Activated T-cell treated with anti-CD3 and anti-CD28 coated beads, Interleukin-2, amount 50 U/mL, for 1 hour (primary cell): ENCODE measurements around the gene TUBB.
A peak's percentile ranks its signal among the peaks of the same experiment; 100 is the strongest.
"Not testable (repeated sequence)": the region's sequence is repeated elsewhere in the genome, so short reads cannot be mapped to it uniquely, and the experiment has no call there.

Source experiments
- DNase-seq: peaks from one replicate; pipeline ENCODE4 v3.0.0-alpha.2; 2020

The TUBB gene

DNA sequence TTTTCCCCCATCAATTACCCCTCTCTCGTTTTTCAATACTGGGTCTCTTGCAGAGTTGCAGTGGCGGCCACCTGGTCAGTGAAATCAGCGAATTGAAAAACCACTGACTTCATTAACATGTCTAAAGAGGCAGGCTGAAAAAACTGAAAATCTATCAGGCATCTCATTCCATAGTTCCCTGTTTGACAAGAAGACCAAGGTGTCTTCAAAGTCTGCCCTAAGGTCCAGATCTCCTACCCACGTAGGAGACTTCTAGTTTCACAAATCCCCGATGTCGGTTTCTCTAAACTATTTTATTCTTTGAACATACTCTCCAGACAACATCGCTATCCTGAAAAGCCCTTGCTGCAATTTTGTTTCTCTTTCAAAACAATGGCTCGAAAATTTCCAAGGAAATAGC is 796 bp upstream of the TUBB start:
- no peak for DNase-seq

DNA sequence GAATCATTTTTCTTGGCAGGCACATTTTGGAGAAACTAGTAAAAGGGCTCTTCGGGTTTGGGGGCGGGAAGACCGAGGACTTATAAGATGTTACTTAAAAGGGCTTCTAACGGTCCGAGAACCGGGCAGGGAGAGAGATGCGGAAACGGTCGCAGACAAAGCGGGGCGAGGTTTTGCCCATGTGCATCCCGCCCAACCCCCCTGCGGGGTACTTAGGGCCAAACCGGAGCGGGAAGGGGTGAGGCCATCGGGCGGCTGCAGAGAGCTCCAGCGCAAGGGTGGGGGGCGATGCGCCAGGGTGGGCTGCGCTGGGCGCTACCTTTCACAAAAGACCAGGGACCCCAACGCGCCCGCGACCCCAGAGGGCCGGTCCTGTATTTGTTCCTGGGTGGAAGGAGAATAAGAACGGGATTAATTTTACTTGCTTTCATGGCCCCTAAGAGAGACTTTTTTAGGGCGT is 616 bp downstream of the TUBB start:
- DNase-seq: peak; percentile 70

GRCh38 chr6:30721198-30722024 is 1.3 kb downstream of the TUBB start:
- DNase-seq: peak; percentile 98

DNA sequence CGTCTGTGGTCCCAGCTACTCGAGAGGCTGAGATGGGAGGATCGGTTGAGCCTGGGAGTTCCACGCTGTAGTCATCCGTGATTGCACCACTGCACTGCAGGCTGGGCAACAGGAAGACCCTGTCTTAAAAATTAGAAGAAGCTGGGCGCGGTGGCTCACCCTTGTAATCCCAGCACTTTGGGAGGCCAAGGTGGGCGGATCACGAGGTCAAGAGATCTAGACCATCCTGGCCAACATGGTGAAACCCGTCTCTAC is 1.8 kb downstream of the TUBB start:
- not testable (repeated sequence) for DNase-seq

- peak; percentile 92 for DNase-seq
Measured at GRCh38 chr6:30722280-30723112, 2.3 kb downstream of the TUBB start.

DNA sequence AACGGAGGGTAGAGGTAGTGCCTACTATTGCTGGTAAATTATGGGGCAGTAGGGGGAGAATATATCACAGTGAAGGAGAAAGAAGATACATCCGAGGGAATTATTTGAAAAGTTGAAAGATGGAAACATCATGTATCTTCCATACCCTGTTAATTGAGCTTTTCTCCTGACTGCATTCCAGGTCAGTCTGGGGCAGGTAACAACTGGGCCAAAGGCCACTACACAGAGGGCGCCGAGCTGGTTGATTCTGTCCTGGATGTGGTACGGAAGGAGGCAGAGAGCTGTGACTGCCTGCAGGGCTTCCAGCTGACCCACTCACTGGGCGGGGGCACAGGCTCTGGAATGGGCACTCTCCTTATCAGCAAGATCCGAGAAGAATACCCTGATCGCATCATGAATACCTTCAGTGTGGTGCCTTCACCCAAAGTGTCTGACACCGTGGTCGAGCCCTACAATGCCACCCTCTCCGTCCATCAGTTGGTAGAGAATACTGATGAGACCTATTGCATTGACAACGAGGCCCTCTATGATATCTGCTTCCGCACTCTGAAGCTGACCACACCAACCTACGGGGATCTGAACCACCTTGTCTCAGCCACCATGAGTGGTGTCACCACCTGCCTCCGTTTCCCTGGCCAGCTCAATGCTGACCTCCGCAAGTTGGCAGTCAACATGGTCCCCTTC is 3.1 kb downstream of the TUBB start:
- DNase-seq: not testable (repeated sequence)

GRCh38 chr6:30723843-30724741 is 3.9 kb downstream of the TUBB start:
- not testable (repeated sequence) for DNase-seq

GRCh38 chr6:30724906-30725667 is 4.9 kb downstream of the TUBB start:
- DNase-seq: no peak

DNA sequence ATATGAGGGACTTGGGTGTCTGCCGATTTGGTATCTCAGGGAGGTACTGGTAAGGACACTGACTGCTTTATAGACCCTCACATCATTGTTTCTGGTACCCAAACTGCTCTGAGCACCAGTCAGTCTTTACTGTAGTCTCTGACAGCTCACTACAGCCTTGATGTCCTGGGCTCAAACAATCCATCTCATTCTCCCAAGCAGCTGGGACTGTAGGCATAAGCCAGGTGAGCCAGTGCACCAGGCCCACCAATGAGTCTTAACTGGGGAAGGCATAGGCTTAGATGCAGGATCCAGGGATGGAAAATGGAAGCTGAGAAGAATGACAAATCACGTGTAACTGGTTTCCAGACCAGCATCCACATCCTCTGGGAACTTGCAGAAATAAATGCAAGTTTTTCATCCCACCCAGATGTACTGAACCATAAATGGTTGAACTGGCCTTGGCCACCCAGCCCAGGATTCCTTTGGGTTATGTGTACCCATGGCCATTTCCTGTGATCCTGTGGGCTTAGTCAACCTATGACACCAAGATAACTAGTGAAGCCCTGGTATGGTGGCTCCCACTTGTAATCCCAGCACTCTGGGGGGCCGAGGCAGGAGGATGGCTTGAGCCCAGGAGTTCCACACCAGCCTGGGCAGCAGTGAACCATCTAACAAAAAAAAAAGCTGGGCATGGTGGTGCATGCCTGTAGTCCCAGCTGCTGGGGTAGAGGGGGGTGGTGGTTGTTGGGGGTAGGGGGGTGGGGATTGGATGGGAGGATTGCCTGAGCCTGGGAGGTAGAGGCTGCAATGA is 5.8 kb downstream of the TUBB start:
- DNase-seq: no peak

DNA sequence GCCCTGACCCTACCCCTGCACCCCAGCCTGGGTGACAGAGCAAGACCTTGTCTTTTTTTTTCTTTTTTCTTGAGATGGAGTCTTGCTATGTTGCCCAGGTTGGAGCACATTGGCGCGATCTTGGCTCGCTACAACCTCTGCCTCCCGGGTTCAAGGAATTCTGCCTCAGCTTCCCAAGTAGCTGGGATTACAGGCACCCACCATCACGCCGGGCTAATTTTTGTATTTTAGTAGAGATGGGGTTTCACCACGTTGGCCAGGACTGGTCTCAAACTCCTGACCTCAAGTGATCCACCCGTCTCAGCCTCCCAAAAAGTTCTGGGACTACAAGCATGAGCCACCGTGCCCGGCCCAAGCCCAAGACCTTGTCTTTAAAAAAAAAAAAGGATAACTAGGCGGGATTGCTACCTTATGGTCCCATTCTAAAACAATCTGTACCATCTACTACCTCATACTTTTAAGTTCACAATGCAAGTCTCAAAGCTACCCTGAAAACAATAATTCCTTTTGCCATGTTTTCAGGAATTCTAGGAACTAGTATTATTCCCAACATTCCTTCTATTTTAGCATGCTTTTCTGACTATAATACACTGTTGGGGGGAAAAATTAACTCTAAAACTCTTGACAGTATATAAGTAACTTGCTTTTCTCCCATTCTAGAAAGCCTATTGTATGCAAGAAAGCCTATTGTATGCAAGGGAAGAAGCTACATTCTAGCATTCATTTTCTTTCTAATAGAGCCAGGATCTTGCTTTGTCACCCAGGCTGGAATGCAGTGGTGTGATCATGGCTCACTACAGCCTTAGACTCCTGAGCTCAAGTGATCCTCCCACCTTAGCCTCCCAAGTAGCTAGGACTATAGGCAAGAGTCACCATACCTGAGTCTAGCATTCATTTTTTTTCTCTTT is 6.6 kb downstream of the TUBB start:
- no peak for DNase-seq

GRCh38 chr6:30727920-30728553 is 7.9 kb downstream of the TUBB start:
- DNase-seq: no peak

GRCh38 chr6:30730601-30731435 is 10.7 kb downstream of the TUBB start:
- DNase-seq: peak; percentile 84

- no peak for DNase-seq
Measured at GRCh38 chr6:30732237-30732943, 12.2 kb downstream of the TUBB start.

DNA sequence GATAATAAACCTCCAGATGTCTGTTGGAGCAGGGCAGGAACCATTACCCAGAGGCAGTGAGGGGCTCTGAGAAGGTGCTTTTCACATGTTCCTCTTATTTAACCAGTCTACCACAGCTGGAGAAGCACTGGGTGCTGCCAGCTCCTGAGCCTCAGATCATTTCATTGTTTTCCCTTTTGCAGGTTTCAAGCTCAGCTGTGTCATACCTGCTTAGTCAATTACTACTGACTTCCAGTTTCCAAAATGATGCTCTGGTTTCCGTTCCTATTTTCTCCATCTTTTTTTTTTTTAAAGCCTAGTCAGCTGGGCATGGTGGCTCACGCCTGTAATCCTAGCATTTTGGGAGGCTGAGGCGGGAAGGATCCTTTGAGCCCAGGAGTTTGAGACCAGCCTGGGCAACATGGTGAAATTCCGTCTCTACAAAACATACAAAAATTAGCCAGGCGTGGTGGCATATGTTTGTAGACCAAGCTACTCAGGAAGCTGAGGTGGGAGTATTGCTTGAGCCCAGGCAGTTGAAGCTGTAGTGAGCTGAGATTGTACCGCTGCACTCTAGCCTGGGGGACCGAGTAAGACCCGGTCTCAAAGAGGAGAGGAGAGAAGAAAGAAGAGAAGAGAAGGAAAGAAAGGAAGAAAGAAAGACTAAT is 15.6 kb downstream of the TUBB start:
- DNase-seq: no peak

DNA sequence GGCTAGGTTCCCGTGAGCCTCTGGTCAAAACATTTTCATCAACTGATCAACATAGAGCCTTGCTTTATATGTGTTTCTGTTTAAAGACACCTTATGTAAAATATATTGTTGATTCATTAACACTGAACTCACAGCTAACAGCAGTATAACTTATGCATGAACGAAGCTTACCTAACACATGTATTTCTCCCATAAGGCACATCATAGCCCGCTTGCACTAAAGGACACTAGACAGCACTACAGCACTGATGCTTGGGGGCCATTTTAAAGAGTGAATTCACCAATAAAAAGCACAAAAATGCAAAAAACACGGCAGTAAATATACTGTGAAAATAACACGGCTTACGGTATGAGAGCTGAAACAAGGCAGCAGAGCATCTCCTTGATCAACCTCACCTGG is 18.4 kb downstream of the TUBB start:
- no peak for DNase-seq

GRCh38 chr6:30740540-30740870 is 20.4 kb downstream of the TUBB start:
- no peak for DNase-seq

DNA sequence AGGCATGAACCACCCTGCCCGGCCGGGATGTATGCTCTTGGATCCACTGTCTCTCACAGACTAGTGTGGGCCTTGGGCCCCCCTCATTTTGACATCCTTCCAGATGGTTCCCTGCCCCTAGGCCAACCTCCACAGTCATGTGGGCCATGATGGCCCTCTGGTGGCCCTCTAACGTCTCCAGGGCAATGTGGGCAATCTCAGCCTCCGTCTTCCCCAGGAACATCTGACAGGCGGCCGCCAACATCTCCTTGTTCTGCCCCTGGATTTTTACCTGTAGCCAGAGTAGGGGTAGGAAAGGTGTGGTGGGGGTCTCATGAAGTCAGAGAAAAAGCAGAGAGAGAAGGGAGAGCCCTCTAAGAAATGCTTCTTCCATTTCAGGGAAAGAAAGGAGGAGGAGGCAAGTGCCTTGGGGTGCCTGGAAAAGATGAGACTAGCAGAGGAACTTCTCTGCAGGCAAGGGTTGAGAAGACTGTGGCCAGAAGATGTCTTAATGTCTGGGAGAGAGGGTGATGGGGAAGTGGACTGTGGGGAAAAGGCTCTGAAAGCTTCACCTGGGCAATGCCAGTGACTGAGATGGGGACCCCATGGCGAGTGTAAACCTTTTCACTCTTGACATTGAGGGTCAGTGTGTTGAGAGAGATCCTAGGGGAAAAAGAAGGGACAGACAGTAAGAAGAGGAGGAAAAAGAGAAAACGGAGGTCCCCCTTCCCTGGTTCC is 21.1 kb downstream of the TUBB start:
- DNase-seq: no peak
